Measurements from ENCODE around the gene NCOR1. TPM values are rescaled to one million over a fixed set of nuclear protein-coding genes. Genes with fewer than 3 reads are reported as not detected.

Gene NCOR1
- total RNA-seq, 1 donor from 2014 or later: 81.0 TPM

- H3K27ac ChIP-seq: no peak overlapping the region
- TF ChIP-seq CTCF (IDR thresholded peaks at IDR 0.05): no peak
- H3K4me1 ChIP-seq: no peaks in the 10 kb centered on the region
- no peak for DNase-seq (ENCODE audit: low spot score in 2 of 2)
- H3K4me3 ChIP-seq: no peak overlapping the region
- H3K9me3 ChIP-seq: no peaks in the 10 kb centered on the region
- H3K36me3 ChIP-seq: peaks cover 53 to 88% of the 10 kb centered on the region in 2 donors
- H3K27me3 ChIP-seq: no peaks in the 10 kb centered on the region
- intact Hi-C loops (cut with DNase I): no loop called here
These were observed 179.1 kb downstream of the NCOR1 start for GRCh38 chr17:16036261-16036660.

- no peak overlapping the region for H3K4me3 ChIP-seq
- TF ChIP-seq CTCF (IDR thresholded peaks at IDR 0.05): no peak
- no peaks in the 10 kb centered on the region for H3K27me3 ChIP-seq
- H3K27ac ChIP-seq: no peak overlapping the region
- H3K9me3 ChIP-seq: no peaks in the 10 kb centered on the region
- H3K36me3 ChIP-seq: peaks cover 56 to 95% of the 10 kb centered on the region in 2 donors
- H3K4me1 ChIP-seq: no peaks in the 10 kb centered on the region
- intact Hi-C loops (cut with DNase I): no loop called here
- DNase-seq (ENCODE audit: low spot score in 2 of 2): no peak
These were observed 181.5 kb downstream of the NCOR1 start for GRCh38 chr17:16033729-16034349.

- Histone ChIP-seq H3K9me3 (no peaks in the 10 kb centered on the region), H3K27me3 (no peaks in the 10 kb centered on the region), H3K27ac (peak overlapping the region; percentile 73 to 81), H3K4me1 (peaks cover 4 to 7% of the 10 kb centered on the region in 2 donors), H3K4me3 (no peak overlapping the region), H3K36me3 (peaks cover 63 to 77% of the 10 kb centered on the region in 2 donors)
- intact Hi-C loops (cut with DNase I): no loop called here
- TF ChIP-seq CTCF (IDR thresholded peaks at IDR 0.05): no peak
- DNase-seq (ENCODE audit: low spot score in 2 of 2): no peak
These were observed 187.4 kb downstream of the NCOR1 start for GRCh38 chr17:16027708-16028584.

GRCh38 chr17:16026895-16027294 lies 188.4 kb downstream of the NCOR1 start:
- Histone ChIP-seq H3K27ac (peak overlapping the region; percentile 73 to 81), H3K4me3 (no peak overlapping the region), H3K9me3 (no peaks in the 10 kb centered on the region), H3K36me3 (peaks cover 55 to 70% of the 10 kb centered on the region in 2 donors), H3K4me1 (peaks cover 4 to 7% of the 10 kb centered on the region in 2 donors), H3K27me3 (no peaks in the 10 kb centered on the region)
- no peak for TF ChIP-seq CTCF (IDR thresholded peaks at IDR 0.05)
- DNase-seq (ENCODE audit: low spot score in 2 of 2): no peak
- intact Hi-C loops (cut with DNase I): no loop called here

- DNase-seq (ENCODE audit: low spot score in 2 of 2): no peak
- Histone ChIP-seq H3K27me3 (no peaks in the 10 kb centered on the region), H3K4me3 (no peak overlapping the region), H3K9me3 (no peaks in the 10 kb centered on the region), H3K4me1 (peaks cover 4 to 7% of the 10 kb centered on the region in 2 donors), H3K36me3 (peaks cover 48 to 58% of the 10 kb centered on the region in 2 donors), H3K27ac (no peak overlapping the region)
- intact Hi-C loops (cut with DNase I): no loop called here
- no peak for TF ChIP-seq CTCF (IDR thresholded peaks at IDR 0.05)
These were observed 190.1 kb downstream of the NCOR1 start for GRCh38 chr17:16025202-16025601.

All from ascending aorta (tissue), 2 donors.